ENCODE data around the gene PITPNB. TPM values are rescaled to one million over a fixed set of nuclear protein-coding genes. Genes with fewer than 3 reads are reported as not detected.

PITPNB gene
- polyA plus RNA-seq, 1 donor (not counting 4 experiments of a cell fraction or from before 2014, with no cell fraction given), result 81.6 TPM

- no peak overlapping the region for H3K9ac ChIP-seq (ENCODE audit: control insufficient read depth, extremely low read depth, insufficient read depth, low read length)
- H2AFZ ChIP-seq (ENCODE audit: control insufficient read depth, low read length), result no peak overlapping the region
- H3K27ac ChIP-seq (ENCODE audit: control insufficient read depth, insufficient read depth, low read length), result no peak overlapping the region
- no peaks in the 10 kb centered on the region for H3K27me3 ChIP-seq (ENCODE audit: control insufficient read depth, extremely low read depth, insufficient read depth, low read length)
- no peaks in the 10 kb centered on the region for H3K79me2 ChIP-seq (ENCODE audit: control insufficient read depth, insufficient read depth, low read length)
- FAIRE-seq (no peak), DNase-seq (ENCODE audit: low read depth, low spot score) (no peak)
- no peaks in the 10 kb centered on the region for H3K36me3 ChIP-seq (ENCODE audit: control insufficient read depth in 2 of 2, extremely low read depth in 1 of 2, insufficient read depth in 2 of 2, low read length in 2 of 2)
- H3K4me3 ChIP-seq (ENCODE audit: control insufficient read depth in 2 of 3, extremely low read depth in 1 of 3, insufficient read depth in 2 of 3, low read depth in 1 of 3, low read length in 3 of 3), result no peak overlapping the region
- no peaks in the 10 kb centered on the region for H3K4me1 ChIP-seq (ENCODE audit: control insufficient read depth, extremely low read depth, insufficient read depth, low read length)
- no peaks in the 10 kb centered on the region for H4K20me1 ChIP-seq (ENCODE audit: control insufficient read depth, extremely low read depth, insufficient read depth, low read length)
- TF ChIP-seq CTCF (optimal IDR thresholded peaks at IDR 0.05 in 1 of 3, IDR thresholded peaks at IDR 0.05 in 1 of 3, conservative IDR thresholded peaks at IDR 0.05 in 1 of 3; ENCODE audit: extremely low read depth in 1 of 3, insufficient read depth in 2 of 3, low read length in 3 of 3), result no peak
- TF ChIP-seq EZH2 (IDR thresholded peaks at IDR 0.05; ENCODE audit: low read length), result no peak
- H3K4me2 ChIP-seq (ENCODE audit: control insufficient read depth, extremely low read depth, insufficient read depth, low read depth, low read length), result no peak overlapping the region
- H3K9me1 ChIP-seq (ENCODE audit: control insufficient read depth, extremely low read depth, insufficient read depth, low read length), result no peaks in the 10 kb centered on the region
- H3K9me3 ChIP-seq (ENCODE audit: control insufficient read depth, low read depth, low read length), result no peaks in the 10 kb centered on the region
- dilution Hi-C loops (cut with MboI; ENCODE audit: extremely low pct_ligation_motif_present, low sequenced_read_pairs), result no loop called here
These were observed 43.4 kb upstream of the PITPNB start for GRCh38 chr22:27962268-27963044.

GRCh38 chr22:27961680-27962079 lies 42.6 kb upstream of the PITPNB start:
- dilution Hi-C loops (cut with MboI; ENCODE audit: extremely low pct_ligation_motif_present, low sequenced_read_pairs), result no loop called here

More at GRCh38 chr22:27961680-27962079, 42.6 kb upstream of the PITPNB start:
- FAIRE-seq (no peak), DNase-seq (ENCODE audit: low read depth, low spot score) (no peak)
- Histone ChIP-seq H3K4me2 (ENCODE audit: control insufficient read depth, extremely low read depth, insufficient read depth, low read depth, low read length) (no peak overlapping the region), H4K20me1 (ENCODE audit: control insufficient read depth, extremely low read depth, insufficient read depth, low read length) (no peaks in the 10 kb centered on the region), H3K9me1 (ENCODE audit: control insufficient read depth, extremely low read depth, insufficient read depth, low read length) (no peaks in the 10 kb centered on the region), H3K79me2 (ENCODE audit: control insufficient read depth, insufficient read depth, low read length) (no peaks in the 10 kb centered on the region), H3K27ac (ENCODE audit: control insufficient read depth, insufficient read depth, low read length) (no peak overlapping the region), H3K4me3 (ENCODE audit: control insufficient read depth in 2 of 3, extremely low read depth in 1 of 3, insufficient read depth in 2 of 3, low read depth in 1 of 3, low read length in 3 of 3) (no peak overlapping the region), H3K9ac (ENCODE audit: control insufficient read depth, extremely low read depth, insufficient read depth, low read length) (no peak overlapping the region), H3K9me3 (ENCODE audit: control insufficient read depth, low read depth, low read length) (no peaks in the 10 kb centered on the region), H2AFZ (ENCODE audit: control insufficient read depth, low read length) (no peak overlapping the region), H3K4me1 (ENCODE audit: control insufficient read depth, extremely low read depth, insufficient read depth, low read length) (no peaks in the 10 kb centered on the region), H3K36me3 (ENCODE audit: control insufficient read depth in 2 of 2, extremely low read depth in 1 of 2, insufficient read depth in 2 of 2, low read length in 2 of 2) (no peaks in the 10 kb centered on the region), H3K27me3 (ENCODE audit: control insufficient read depth, extremely low read depth, insufficient read depth, low read length) (no peaks in the 10 kb centered on the region)
- TF ChIP-seq EZH2 (IDR thresholded peaks at IDR 0.05; ENCODE audit: low read length), result no peak
- no peak for TF ChIP-seq CTCF (optimal IDR thresholded peaks at IDR 0.05 in 1 of 3, IDR thresholded peaks at IDR 0.05 in 1 of 3, conservative IDR thresholded peaks at IDR 0.05 in 1 of 3; ENCODE audit: extremely low read depth in 1 of 3, insufficient read depth in 2 of 3, low read length in 3 of 3)

All from keratinocyte (primary cell).